ENCODE results near the gene USP13. TPM values are rescaled to one million over a fixed set of nuclear protein-coding genes. Genes with fewer than 3 reads are reported as not detected.

USP13 gene
- total RNA-seq, 1 donor from 2014 or later: 11.5 TPM

DNA sequence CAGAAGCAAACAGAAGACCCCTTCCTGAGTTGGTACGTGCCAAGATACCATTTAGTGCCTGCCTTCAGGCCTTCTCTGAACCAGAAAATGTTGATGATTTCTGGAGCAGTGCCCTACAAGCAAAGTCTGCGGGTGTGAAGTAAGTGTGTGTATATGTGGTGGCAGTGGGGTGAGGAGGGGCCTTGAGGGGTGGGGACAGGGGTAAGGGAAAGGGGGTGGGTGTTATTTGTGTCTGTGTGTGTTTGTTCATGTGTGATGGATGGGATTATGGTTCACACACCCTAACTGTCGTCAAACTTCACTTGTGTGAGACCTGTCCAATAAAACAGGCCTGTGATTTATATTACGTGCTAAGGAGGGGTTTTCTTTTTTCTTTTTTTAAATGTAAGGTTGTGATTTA, 92.2 kb downstream of the USP13 start:
- Histone ChIP-seq H3K36me3 (peaks cover 0 to 11% of the 10 kb centered on the region in 2 donors), H3K27ac (no peak overlapping the region), H3K4me1 (no peaks in the 10 kb centered on the region), H3K9me3 (no peaks in the 10 kb centered on the region), H3K27me3 (no peaks in the 10 kb centered on the region), H3K4me3 (no peak overlapping the region)
- no peak for DNase-seq (ENCODE audit: extremely low spot score in 2 of 2)
- intact Hi-C loops (cut with DNase I): no loop called here
- TF ChIP-seq, protein P1, sequence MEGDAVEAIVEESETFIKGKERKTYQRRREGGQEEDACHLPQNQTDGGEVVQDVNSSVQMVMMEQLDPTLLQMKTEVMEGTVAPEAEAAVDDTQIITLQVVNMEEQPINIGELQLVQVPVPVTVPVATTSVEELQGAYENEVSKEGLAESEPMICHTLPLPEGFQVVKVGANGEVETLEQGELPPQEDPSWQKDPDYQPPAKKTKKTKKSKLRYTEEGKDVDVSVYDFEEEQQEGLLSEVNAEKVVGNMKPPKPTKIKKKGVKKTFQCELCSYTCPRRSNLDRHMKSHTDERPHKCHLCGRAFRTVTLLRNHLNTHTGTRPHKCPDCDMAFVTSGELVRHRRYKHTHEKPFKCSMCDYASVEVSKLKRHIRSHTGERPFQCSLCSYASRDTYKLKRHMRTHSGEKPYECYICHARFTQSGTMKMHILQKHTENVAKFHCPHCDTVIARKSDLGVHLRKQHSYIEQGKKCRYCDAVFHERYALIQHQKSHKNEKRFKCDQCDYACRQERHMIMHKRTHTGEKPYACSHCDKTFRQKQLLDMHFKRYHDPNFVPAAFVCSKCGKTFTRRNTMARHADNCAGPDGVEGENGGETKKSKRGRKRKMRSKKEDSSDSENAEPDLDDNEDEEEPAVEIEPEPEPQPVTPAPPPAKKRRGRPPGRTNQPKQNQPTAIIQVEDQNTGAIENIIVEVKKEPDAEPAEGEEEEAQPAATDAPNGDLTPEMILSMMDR (IDR thresholded peaks at IDR 0.05): no peak
- TF ChIP-seq POLR2A (IDR thresholded peaks at IDR 0.05) (no peak), POLR2AphosphoS5 (IDR thresholded peaks at IDR 0.05; ENCODE audit: insufficient read depth in 1 of 2, low read depth in 1 of 2) (no peak)

DNA sequence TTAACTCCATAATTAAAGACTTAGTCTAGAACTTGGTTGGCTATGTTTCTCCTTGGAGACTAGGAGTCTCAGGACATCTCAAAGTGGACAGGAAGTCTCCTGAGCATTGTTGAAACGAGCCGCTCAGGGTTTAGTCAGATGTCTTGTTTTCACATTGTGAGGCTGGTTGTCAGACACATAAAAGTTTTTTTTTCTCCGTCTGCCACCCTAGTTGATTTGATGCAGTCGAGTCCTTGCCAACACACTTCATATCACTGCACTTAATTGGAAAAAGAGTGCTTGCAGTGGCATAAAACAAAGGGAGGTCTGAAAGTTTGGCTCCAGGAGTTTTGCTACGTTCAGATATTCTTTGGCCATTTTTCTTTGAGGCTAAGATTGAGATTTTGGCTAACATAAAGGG, 92.9 kb downstream of the USP13 start:
- Histone ChIP-seq H3K4me3 (no peak overlapping the region), H3K27ac (no peak overlapping the region), H3K27me3 (no peaks in the 10 kb centered on the region), H3K4me1 (no peaks in the 10 kb centered on the region), H3K36me3 (peaks cover 0 to 5% of the 10 kb centered on the region in 2 donors), H3K9me3 (no peaks in the 10 kb centered on the region)
- TF ChIP-seq POLR2AphosphoS5 (IDR thresholded peaks at IDR 0.05; ENCODE audit: insufficient read depth in 1 of 2, low read depth in 1 of 2) (no peak), POLR2A (IDR thresholded peaks at IDR 0.05) (no peak)
- TF ChIP-seq, protein P1 (IDR thresholded peaks at IDR 0.05): no peak
- intact Hi-C loops (cut with DNase I): no loop called here
- DNase-seq (ENCODE audit: extremely low spot score in 2 of 2): no peak

DNA sequence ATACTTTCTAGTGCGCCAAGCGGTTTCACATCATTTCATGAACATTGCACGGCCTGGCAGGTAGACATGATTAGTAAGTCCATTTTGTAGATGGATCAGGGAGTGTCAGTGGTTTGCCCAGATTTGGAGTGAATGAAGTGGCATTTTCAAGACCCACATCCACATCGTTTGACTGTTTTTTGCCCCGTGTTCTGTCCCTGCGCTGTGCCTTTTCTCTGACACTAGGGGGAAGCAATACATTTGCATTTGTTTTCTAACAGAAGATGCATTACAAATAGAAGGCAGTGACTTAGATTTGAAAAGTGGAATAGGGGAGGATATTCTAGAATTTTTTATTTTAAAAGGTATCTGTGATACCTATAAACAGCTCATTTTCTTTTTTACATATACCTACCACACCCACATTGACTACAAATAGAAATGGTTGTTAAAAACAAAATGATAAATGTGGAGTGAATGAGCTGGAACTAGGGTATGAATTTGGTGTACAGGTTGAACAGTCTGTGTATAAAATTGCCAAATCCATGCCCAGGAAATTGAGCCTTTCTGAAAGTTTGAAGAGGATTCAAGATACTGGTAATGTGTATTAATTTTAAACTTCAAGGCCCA, 98.0 kb downstream of the USP13 start:
- H3K36me3 ChIP-seq: peaks cover 0 to 6% of the 10 kb centered on the region in 2 donors
- TF ChIP-seq, protein P1 (IDR thresholded peaks at IDR 0.05): no peak
- TF ChIP-seq POLR2A (IDR thresholded peaks at IDR 0.05) (no peak), POLR2AphosphoS5 (IDR thresholded peaks at IDR 0.05; ENCODE audit: insufficient read depth in 1 of 2, low read depth in 1 of 2) (no peak)

DNA sequence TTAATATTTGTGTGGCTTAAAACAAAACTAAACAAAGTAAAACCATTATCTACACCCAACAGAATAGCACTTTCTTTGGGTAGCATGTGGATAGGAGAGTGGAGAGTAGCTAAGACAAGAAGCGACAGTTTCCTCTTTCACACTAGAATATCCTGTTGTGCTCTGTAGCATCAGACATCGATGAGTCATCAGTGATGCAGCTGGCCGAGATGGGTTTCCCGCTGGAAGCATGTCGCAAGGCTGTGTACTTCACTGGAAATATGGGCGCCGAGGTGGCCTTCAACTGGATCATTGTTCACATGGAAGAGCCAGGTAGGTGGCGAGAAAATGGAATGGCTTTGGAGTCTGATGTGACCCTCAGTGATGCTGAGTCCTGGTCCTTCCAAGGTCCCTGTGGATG, 108.1 kb downstream of the USP13 start:
- Histone ChIP-seq H3K36me3 (peaks cover 2 to 24% of the 10 kb centered on the region in 2 donors), H3K4me3 (no peak overlapping the region), H3K27ac (no peak overlapping the region), H3K27me3 (no peaks in the 10 kb centered on the region), H3K9me3 (no peaks in the 10 kb centered on the region), H3K4me1 (no peaks in the 10 kb centered on the region)
- intact Hi-C loops (cut with DNase I): no loop called here
- no peak for DNase-seq (ENCODE audit: extremely low spot score in 2 of 2)
- TF ChIP-seq POLR2AphosphoS5 (IDR thresholded peaks at IDR 0.05; ENCODE audit: insufficient read depth in 1 of 2, low read depth in 1 of 2) (no peak), POLR2A (IDR thresholded peaks at IDR 0.05) (no peak)
- TF ChIP-seq, protein P1 (IDR thresholded peaks at IDR 0.05): no peak

More for the DNA sequence above, 98.0 kb downstream of the USP13 start:
- H3K27ac ChIP-seq: no peak overlapping the region
- DNase-seq (ENCODE audit: extremely low spot score in 2 of 2): peak in 1 of 2 donors; percentile 42
- no peaks in the 10 kb centered on the region for H3K27me3 ChIP-seq
- no peaks in the 10 kb centered on the region for H3K9me3 ChIP-seq
- no peak overlapping the region for H3K4me3 ChIP-seq
- no peaks in the 10 kb centered on the region for H3K4me1 ChIP-seq
- intact Hi-C loops (cut with DNase I): no loop called here

DNA sequence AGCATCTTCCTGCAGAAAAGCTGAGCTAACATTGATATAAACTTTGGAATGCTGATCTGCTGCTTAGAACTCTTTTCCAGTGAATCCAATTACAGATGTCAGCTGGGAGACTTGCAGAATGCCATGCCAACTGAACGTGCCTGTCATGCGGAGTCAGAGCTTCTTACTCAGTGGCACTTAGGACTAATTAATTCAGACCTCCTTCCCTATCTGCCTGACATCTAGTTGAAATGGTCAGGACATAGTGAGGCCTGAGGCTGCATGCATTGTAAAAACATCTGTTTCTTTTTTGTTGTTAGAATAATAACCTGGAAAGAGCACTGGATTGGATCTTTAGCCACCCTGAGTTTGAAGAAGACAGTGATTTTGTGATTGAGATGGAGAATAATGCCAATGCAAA, 112.6 kb downstream of the USP13 start:
- no peak for TF ChIP-seq POLR2A (IDR thresholded peaks at IDR 0.05)
- no peak for TF ChIP-seq POLR2AphosphoS5 (IDR thresholded peaks at IDR 0.05; ENCODE audit: insufficient read depth in 1 of 2, low read depth in 1 of 2)
- H3K4me3 ChIP-seq: no peak overlapping the region
- no peak overlapping the region for H3K27ac ChIP-seq
- H3K27me3 ChIP-seq: no peaks in the 10 kb centered on the region
- no peak for DNase-seq (ENCODE audit: extremely low spot score in 2 of 2)
- intact Hi-C loops (cut with DNase I): no loop called here
- no peaks in the 10 kb centered on the region for H3K4me1 ChIP-seq
- H3K9me3 ChIP-seq: no peaks in the 10 kb centered on the region
- peaks cover 3 to 28% of the 10 kb centered on the region in 2 donors for H3K36me3 ChIP-seq
